CD14-positive monocyte (primary cell): Measurements from ENCODE around the gene ALDH18A1. TPM values are rescaled to one million over a fixed set of nuclear protein-coding genes. Genes with fewer than 3 reads are reported as not detected.
A peak's percentile ranks its signal among the peaks of the same experiment; 100 is the strongest.

Source experiments
- DNase-seq, 3 donors: peaks; one replicate each; pipeline ENCODE4 v3.0.0-alpha.2; 2011 to 2022
- H2AFZ ChIP-seq: 2 replicates; pipeline ENCODE4 v1.6.0; 2012; ENCODE audit warnings: mild to moderate bottlenecking, low read depth, low read length, inconsistent platforms; ENCODE audit not compliant: insufficient read depth, poor library complexity, severe bottlenecking
- H3K27ac ChIP-seq, 2 donors: 1 replicate in 1 of 2; 2 replicates in 1 of 2; pipeline ENCODE4 v1.5.1; 2012 to 2013; ENCODE audit warnings: low read length in 2 of 2, control low read depth in 1 of 2, inconsistent platforms in 1 of 2, low read depth in 1 of 2, mild to moderate bottlenecking in 1 of 2
- H3K27me3 ChIP-seq, 2 donors: one replicate each; pipeline versions ENCODE4 v1.6.0 to v1.6.1; 2011 to 2013; ENCODE audit warnings: low read length in 2 of 2; ENCODE audit not compliant: control insufficient read depth in 2 of 2, insufficient read depth in 2 of 2
- H3K36me3 ChIP-seq, 2 donors: replicated peaks in 1 of 2; 1 replicate in 1 of 2; 2 replicates in 1 of 2; pipeline versions ENCODE4 v1.5.1 to v1.6.1; 2012 to 2013; ENCODE audit warnings: low read length in 2 of 2, control low read depth in 1 of 2, inconsistent platforms in 1 of 2, mild to moderate bottlenecking in 1 of 2; ENCODE audit not compliant: insufficient read depth in 2 of 2, control insufficient read depth in 1 of 2
- H3K4me1 ChIP-seq, 2 donors: 1 replicate in 1 of 2; 2 replicates in 1 of 2; pipeline versions ENCODE4 v1.5.1 to v1.6.1; 2012 to 2013; ENCODE audit warnings: low read length in 2 of 2, control low read depth in 1 of 2, inconsistent platforms in 1 of 2, mild to moderate bottlenecking in 1 of 2, moderate library complexity in 1 of 2; ENCODE audit not compliant: insufficient read depth in 2 of 2, control insufficient read depth in 1 of 2
- H3K4me2 ChIP-seq: replicated peaks from 2 replicates; pipeline ENCODE3; 2012; ENCODE audit warnings: low read length, moderate library complexity, mild to moderate bottlenecking; ENCODE audit not compliant: poor library complexity, severe bottlenecking; ENCODE audit errors: extremely low read depth
- H3K4me3 ChIP-seq, 3 experiments: fragments of 200-600 bp in 1 of 3; sonication (generic) in 1 of 3; replicated peaks in 1 of 3; 1 replicate in 2 of 3; 2 replicates in 1 of 3; pipeline ENCODE4 v1.5.1; 2011 to 2013; ENCODE audit warnings: low read length in 3 of 3, mild to moderate bottlenecking in 3 of 3, control low read depth in 2 of 3, low read depth in 2 of 3, inconsistent platforms in 1 of 3, moderate library complexity in 1 of 3
- H3K79me2 ChIP-seq: 2 replicates; pipeline ENCODE4 v1.6.0; 2012; ENCODE audit warnings: mild to moderate bottlenecking, control low read depth, inconsistent platforms, low read length, moderate library complexity; ENCODE audit not compliant: insufficient read depth
- H3K9ac ChIP-seq: 2 replicates; pipeline ENCODE4 v1.6.0; 2017; ENCODE audit warnings: low read length, mild to moderate bottlenecking; ENCODE audit not compliant: insufficient read depth, poor library complexity, severe bottlenecking
- H3K9me3 ChIP-seq, 2 donors: replicated peaks in 1 of 2; 1 replicate in 1 of 2; 2 replicates in 1 of 2; pipeline versions ENCODE4 v1.5.1 to v1.6.1; 2012 to 2013; ENCODE audit warnings: low read length in 2 of 2, control low read depth in 1 of 2; ENCODE audit not compliant: control insufficient read depth in 1 of 2, insufficient read depth in 1 of 2
- H4K20me1 ChIP-seq: 2 replicates; pipeline ENCODE4 v1.6.0; 2012; ENCODE audit warnings: mild to moderate bottlenecking, low read length, control low read depth, moderate library complexity; ENCODE audit not compliant: insufficient read depth
- H3K27ac Mint-ChIP-seq, 7 donors: one replicate each; pipeline ENCODE4 v1.8.0; 2020; ENCODE audit warnings: mild to moderate bottlenecking in 7 of 7, mixed read lengths in 7 of 7, moderate library complexity in 6 of 7, inconsistent platforms in 2 of 7
- H3K27me3 Mint-ChIP-seq, 3 donors: one replicate each; pipeline ENCODE4 v1.8.0; 2021 to 2022; ENCODE audit warnings: low read depth in 3 of 3, mild to moderate bottlenecking in 3 of 3, mixed read lengths in 3 of 3, moderate library complexity in 3 of 3, inconsistent platforms in 1 of 3
- H3K36me3 Mint-ChIP-seq, 2 donors: one replicate each; pipeline ENCODE4 v1.8.0; 2020; ENCODE audit warnings: mixed read lengths in 2 of 2, inconsistent platforms in 1 of 2, mild to moderate bottlenecking in 1 of 2
- H3K4me1 Mint-ChIP-seq: one replicate; pipeline ENCODE4 v1.8.0; 2020; ENCODE audit warnings: mild to moderate bottlenecking, mixed read lengths
- H3K4me3 Mint-ChIP-seq, 2 donors: one replicate each; pipeline ENCODE4 v1.8.0; 2020; ENCODE audit warnings: mild to moderate bottlenecking in 2 of 2, mixed read lengths in 2 of 2, moderate library complexity in 1 of 2
- H3K9me3 Mint-ChIP-seq, 7 donors: one replicate each; pipeline ENCODE4 v1.8.0; 2020 to 2022; ENCODE audit warnings: mixed read lengths in 7 of 7, mild to moderate bottlenecking in 6 of 7, moderate library complexity in 6 of 7, inconsistent platforms in 2 of 7
- CTCF ChIP-seq: fragments of 200-600 bp; IDR thresholded peaks from one replicate; pipeline ENCODE4 v1.8.0; 2022; ENCODE audit warnings: antibody characterized with exemption, mild to moderate bottlenecking
- WGBS: methylation state at CpG from one replicate; pipeline ENCODE4 v1.1.5; 2013; ENCODE audit warnings: missing lambda C conversion rate; ENCODE audit not compliant: insufficient coverage; 5-methylcytosine and 5-hydroxymethylcytosine counted together
- intact Hi-C, 2 donors: fragments of 100-400 bp; cut with micrococcal nuclease; formaldehyde crosslinking; loops; one replicate each; pipeline versions ENCODE4 v1.15.0 to v1.15.1; 2023
- polyA plus RNA-seq, 3 donors: library from polyadenylated mRNA; depleted of rRNA in 1 of 3; unstranded in 2 of 3; stranded (reverse) in 1 of 3; fragments of 300-500 nt in 2 of 3; fragments of >200 nt in 1 of 3; fragmentation: Illumina TruSeq in 2 of 3; gene quantifications; 1 replicate in 2 of 3; 2 replicates in 1 of 3; pipeline ENCODE4 v1.2.3, GENCODE V29; 2012 to 2021

The ALDH18A1 gene
- polyA plus RNA-seq, 3 donors = 1.7 to 2.6 (median 2.6) TPM

- peaks cover 60 to 88% of the 10 kb centered on the region in 2 donors for H3K36me3 Mint-ChIP-seq
- H3K4me3 Mint-ChIP-seq = no peak overlapping the region
- TF ChIP-seq CTCF = no peak
- H3K4me1 ChIP-seq = no peaks in the 10 kb centered on the region
- H3K9me3 ChIP-seq = no peaks in the 10 kb centered on the region
- WGBS = no CpG with 5 or more reads among the region's 2 CpGs
- H4K20me1 ChIP-seq = no peaks in the 10 kb centered on the region
- H3K4me1 Mint-ChIP-seq = no peaks in the 10 kb centered on the region
- H3K27me3 Mint-ChIP-seq = no peaks in the 10 kb centered on the region
- no peak overlapping the region for H3K27ac Mint-ChIP-seq
- H2AFZ ChIP-seq = no peak overlapping the region
- no peak overlapping the region for H3K9ac ChIP-seq
- no peak overlapping the region for H3K4me3 ChIP-seq
- H3K27ac ChIP-seq = no peak overlapping the region
- no peak for DNase-seq
- peaks cover 47 to 97% of the 10 kb centered on the region in 2 donors for H3K36me3 ChIP-seq
- H3K4me2 ChIP-seq = no peak overlapping the region
- intact Hi-C loops = no loop called here
- no peaks in the 10 kb centered on the region for H3K27me3 ChIP-seq
- no peaks in the 10 kb centered on the region for H3K9me3 Mint-ChIP-seq
- no peaks in the 10 kb centered on the region for H3K79me2 ChIP-seq
Observed at GRCh38 chr10:95613330-95613729, 43.2 kb downstream of the ALDH18A1 start.

- intact Hi-C loops = no loop called here
- H3K79me2 ChIP-seq = no peaks in the 10 kb centered on the region
- H3K36me3 Mint-ChIP-seq = peaks cover 63 to 82% of the 10 kb centered on the region in 2 donors
- H3K27me3 Mint-ChIP-seq = no peaks in the 10 kb centered on the region
- peak overlapping the region in 1 of 2 donors; percentile 34 for H3K27ac ChIP-seq
- H3K36me3 ChIP-seq = peaks cover 38 to 97% of the 10 kb centered on the region in 2 donors
- no peaks in the 10 kb centered on the region for H3K4me1 ChIP-seq
- TF ChIP-seq CTCF = no peak
- H4K20me1 ChIP-seq = no peaks in the 10 kb centered on the region
- no peak overlapping the region for H3K4me3 Mint-ChIP-seq
- no peak overlapping the region for H3K4me3 ChIP-seq
- H3K4me1 Mint-ChIP-seq = no peaks in the 10 kb centered on the region
- H3K4me2 ChIP-seq = no peak overlapping the region
- no peak overlapping the region for H3K9ac ChIP-seq
- no peaks in the 10 kb centered on the region for H3K27me3 ChIP-seq
- no peaks in the 10 kb centered on the region for H3K9me3 ChIP-seq
- H3K9me3 Mint-ChIP-seq = no peaks in the 10 kb centered on the region
- H3K27ac Mint-ChIP-seq = no peak overlapping the region
- no peak overlapping the region for H2AFZ ChIP-seq
- no CpG with 5 or more reads among the region's 3 CpGs for WGBS
- DNase-seq = no peak
Observed at GRCh38 chr10:95610727-95611126, 45.8 kb downstream of the ALDH18A1 start.
